Stimulated activated naive CD4-positive, alpha-beta T cell treated with Interleukin-2 at 50 U/mL for 16 hours (primary cell): ENCODE results near the gene TTBK1.

Experiments
- DNase-seq: peaks from one replicate; lab custom pipeline; 2025; lab: John Stamatoyannopoulos, UW

TTBK1 gene

GRCh38 chr6:43304882-43305281 is 61.6 kb downstream of the TTBK1 start:
- DNase-seq: no peak

- no peak for DNase-seq
Observed at GRCh38 chr6:43306086-43306485, 62.8 kb downstream of the TTBK1 start.

GRCh38 chr6:43307451-43308100 is 64.3 kb downstream of the TTBK1 start:
- DNase-seq: no peak

- peak; percentile 35 for DNase-seq
Observed at GRCh38 chr6:43308101-43308989, 65.1 kb downstream of the TTBK1 start, which contains the start of gene CRIP3. Gene CRIP3, minus strand, starts transcription at chr6:43308826. Its CDS starts 34 bp downstream, at chr6:43308792.

GRCh38 chr6:43308990-43309477 is 65.8 kb downstream of the TTBK1 start:
- DNase-seq: no peak

- DNase-seq: no peak
Observed at GRCh38 chr6:43310134-43310533, 66.9 kb downstream of the TTBK1 start.

GRCh38 chr6:43310624-43311023 is 67.3 kb downstream of the TTBK1 start:
- DNase-seq: no peak

- no peak for DNase-seq
Observed at GRCh38 chr6:43311666-43312065, 68.4 kb downstream of the TTBK1 start.

GRCh38 chr6:43313813-43314212 is 70.5 kb downstream of the TTBK1 start:
- DNase-seq: no peak

GRCh38 chr6:43318011-43318410 is 74.7 kb downstream of the TTBK1 start:
- no peak for DNase-seq

GRCh38 chr6:43325876-43326275 is 82.6 kb downstream of the TTBK1 start:
- DNase-seq: no peak

- no peak for DNase-seq
Observed at GRCh38 chr6:43328528-43328927, 85.2 kb downstream of the TTBK1 start.

- DNase-seq: no peak
Observed at GRCh38 chr6:43331470-43331869, 88.2 kb downstream of the TTBK1 start.

- no peak for DNase-seq
Observed at GRCh38 chr6:43331891-43332290, 88.6 kb downstream of the TTBK1 start.

GRCh38 chr6:43334466-43335095 is 91.3 kb downstream of the TTBK1 start:
- DNase-seq: no peak

GRCh38 chr6:43335469-43335868 is 92.2 kb downstream of the TTBK1 start:
- no peak for DNase-seq

- no peak for DNase-seq
Observed at GRCh38 chr6:43336382-43336781, 93.1 kb downstream of the TTBK1 start.
